HepG2 (cell line): ENCODE data around the gene RNFT1. TPM values are rescaled to one million over a fixed set of nuclear protein-coding genes. Genes with fewer than 3 reads are reported as not detected.

Source experiments
- ATAC-seq: fragments of 200-7000 bp; cut with Tn5 transposase; 3 replicates; pipeline ENCODE4 v1.9.1; 2020; ENCODE audit warnings: mild to moderate bottlenecking, moderate library complexity
- BruUV-seq: library from RNA; stranded (reverse); fragments of 400-500 nt; replicated peaks from 2 replicates; lab custom pipeline; 2021; lab: Mats Ljungman, UMichigan
- CTCF ChIA-PET: fragments of 300-600 bp; formaldehyde crosslinking; extraction: SDS; loops from one replicate; lab custom pipeline; 2021; ENCODE audit warnings: low total read pairs, inconsistent platforms, low intra/inter-chr PET ratio; lab: Yijun Ruan, JAX
- POLR2A ChIA-PET: fragments of 350-600 bp; sonication (Branson Sonifier 250); formaldehyde crosslinking; loops from one replicate; lab custom pipeline; 2020; ENCODE audit warnings: antibody characterized with exemption, inconsistent platforms; lab: Yijun Ruan, JAX
- DNase-seq: peaks from one replicate; pipeline ENCODE4 v3.0.0-alpha.2; 2015; ENCODE audit warnings: low spot score
- FAIRE-seq: peaks from 3 replicates; lab custom pipeline; 2011; peaks lifted over from hg19 to GRCh38; lab: Jason Lieb, UNC
- H2AFZ ChIP-seq: one replicate; pipeline ENCODE4 v1.6.1; 2011; ENCODE audit warnings: low read length, inconsistent platforms
- H3K27ac ChIP-seq: fragments of 300-600 bp; 3 replicates; pipeline ENCODE4 v1.8.0; 2011; ENCODE audit warnings: mixed run types, mild to moderate bottlenecking, mixed read lengths, low read length, inconsistent platforms; ENCODE audit not compliant: insufficient read depth; ENCODE audit errors: extremely low read length
- H3K27me3 ChIP-seq, 2 experiments: fragments of 200-600 bp in 1 of 2; 2 replicates in 1 of 2; 3 replicates in 1 of 2; pipeline versions ENCODE4 v1.6.0 to v1.8.0; 2011; ENCODE audit warnings: low read length in 2 of 2, mild to moderate bottlenecking in 2 of 2, moderate library complexity in 2 of 2, inconsistent platforms in 1 of 2; ENCODE audit not compliant: insufficient read depth in 2 of 2, control insufficient read depth in 1 of 2
- H3K36me3 ChIP-seq, 2 experiments: fragments of 200-600 bp in 1 of 2; replicated peaks in 1 of 2; 2 replicates in 1 of 2; 3 replicates in 1 of 2; pipeline versions ENCODE4 v1.5.1 to v1.8.0; 2011; ENCODE audit warnings: low read length in 2 of 2, inconsistent platforms in 1 of 2; ENCODE audit not compliant: insufficient read depth in 2 of 2, control insufficient read depth in 1 of 2
- H3K4me1 ChIP-seq: 2 replicates; pipeline ENCODE4 v1.5.1; 2012; ENCODE audit warnings: low read length, inconsistent platforms; ENCODE audit not compliant: insufficient read depth
- H3K4me2 ChIP-seq: 2 replicates; pipeline ENCODE4 v1.6.0; 2011; ENCODE audit warnings: low read depth, low read length, inconsistent platforms
- H3K4me3 ChIP-seq, 3 experiments: fragments of 200-600 bp in 1 of 3; sonication (generic), shearing (Covaris generic) in 1 of 3; replicated peaks in 1 of 3; 2 replicates each; pipeline ENCODE4 v1.5.1; 2011 to 2016; ENCODE audit warnings: low read length in 3 of 3, inconsistent platforms in 2 of 3, low read depth in 2 of 3, mild to moderate bottlenecking in 2 of 3, control low read depth in 1 of 3, mixed read lengths in 1 of 3; ENCODE audit not compliant: insufficient read depth in 1 of 3
- H3K79me2 ChIP-seq: one replicate; pipeline ENCODE4 v1.6.1; 2011; ENCODE audit warnings: low read length, inconsistent platforms; ENCODE audit not compliant: insufficient read depth
- H3K9ac ChIP-seq: 2 replicates; pipeline ENCODE4 v1.6.0; 2011; ENCODE audit warnings: mild to moderate bottlenecking, low read depth, low read length, inconsistent platforms; ENCODE audit not compliant: insufficient read depth
- H3K9me3 ChIP-seq: 2 replicates; pipeline ENCODE4 v1.5.1; 2012; ENCODE audit warnings: mild to moderate bottlenecking, low read length
- H4K20me1 ChIP-seq: 2 replicates; pipeline ENCODE4 v1.6.0; 2011; ENCODE audit warnings: inconsistent platforms, mild to moderate bottlenecking, low read length, moderate library complexity; ENCODE audit not compliant: insufficient read depth
- ADNP ChIP-seq: sonication (generic); formaldehyde crosslinking; IDR thresholded peaks from 2 replicates; pipeline ENCODE4 v1.4.0; 2020; ENCODE audit warnings: missing genetic modification reagents
- EP300 ChIP-seq, 3 experiments: sonication (generic) in 1 of 3; formaldehyde crosslinking in 1 of 3; IDR thresholded peaks; 2 replicates each; pipeline versions ENCODE4 v1.5.1 to v1.6.1; 2011 to 2020; ENCODE audit warnings: low read depth in 2 of 3, low read length in 2 of 3, borderline replicate concordance in 1 of 3, improper control_type of control experiment in 1 of 3, mild to moderate bottlenecking in 1 of 3, missing genetic modification reagents in 1 of 3, moderate library complexity in 1 of 3
- FLYWCH1 ChIP-seq: sonication (generic); formaldehyde crosslinking; IDR thresholded peaks from 2 replicates; pipeline ENCODE4 v1.8.1; 2023; ENCODE audit warnings: mild to moderate bottlenecking, missing genetic modification reagents
- PBX2 ChIP-seq: IDR thresholded peaks from 2 replicates; pipeline ENCODE4 v1.6.1; 2016; ENCODE audit warnings: control low read depth
- RARA ChIP-seq: IDR thresholded peaks from 2 replicates; pipeline ENCODE4 v1.6.1; 2016; ENCODE audit warnings: missing genetic modification reagents, missing compliant biosample characterization
- SMAD3 ChIP-seq: sonication (generic); formaldehyde crosslinking; IDR thresholded peaks from 2 replicates; pipeline ENCODE4 v1.4.0; 2020; ENCODE audit warnings: missing genetic modification reagents
- ZNF768 ChIP-seq: sonication (generic); formaldehyde crosslinking; IDR thresholded peaks from 2 replicates; pipeline ENCODE4 v1.4.0; 2020; ENCODE audit warnings: missing genetic modification reagents
- WGBS: methylation state at CpG from one replicate; pipeline ENCODE4 v1.1.6; 2017; ENCODE audit warnings: low lambda C conversion rate; 5-methylcytosine and 5-hydroxymethylcytosine counted together
- in situ Hi-C: cut with HindIII; loops from 2 replicates; pipeline ENCODE4 v1.10.0; 2017; ENCODE audit warnings: low pct_unique_long_range_greater_than_20kb; ENCODE audit not compliant: extremely low pct_ligation_motif_present
- intact Hi-C: fragments of 100-400 bp; cut with micrococcal nuclease; formaldehyde crosslinking; loops from one replicate; pipeline ENCODE4 v1.10.0; 2022; ENCODE audit not compliant: unreplicated experiment
- polyA plus RNA-seq, 8 experiments: library from polyadenylated mRNA; depleted of rRNA in 3 of 8; stranded (reverse) in 7 of 8; unstranded in 1 of 8; fragments of >200 nt; fragmentation: Illumina TruSeq in 4 of 8; extraction: Trizol in 4 of 8; gene quantifications; 2 replicates each; pipeline versions ENCODE4 v1.2.1 to v1.2.3, GENCODE V29; 2011 to 2016; ENCODE audit warnings: low read depth in 4 of 8, missing spikeins in 1 of 8, mixed read lengths in 1 of 8; ENCODE audit not compliant: insufficient read depth in 1 of 8
- total RNA-seq, 5 experiments: library from RNA; depleted of rRNA; stranded (reverse); fragments of >200 nt; fragmentation: Illumina TruSeq; extraction: Trizol; gene quantifications; 2 replicates each; pipeline ENCODE4 v1.2.3, GENCODE V29; 2016; ENCODE audit warnings: low read depth in 1 of 5
- TF ChIP-seq, protein P1 (sequence below): sonication (generic); formaldehyde crosslinking; IDR thresholded peaks from 2 replicates; pipeline ENCODE4 v1.9.0; 2021; ENCODE audit warnings: missing genetic modification reagents, borderline replicate concordance
- TF ChIP-seq, protein P2 (sequence below): IDR thresholded peaks from 2 replicates; pipeline ENCODE4 v1.6.1; 2016; ENCODE audit warnings: low read depth, borderline replicate concordance
- TF ChIP-seq, protein P3 (sequence below): IDR thresholded peaks from 2 replicates; pipeline ENCODE4 v1.6.1; 2012; ENCODE audit warnings: low read length, improper control_type of control experiment
- TF ChIP-seq, protein P4 (sequence below): sonication (generic); formaldehyde crosslinking; IDR thresholded peaks from 2 replicates; pipeline ENCODE4 v1.8.0; 2022; ENCODE audit warnings: mild to moderate bottlenecking, missing genetic modification reagents, borderline replicate concordance

RNFT1 gene
- total and polyA plus RNA-seq, 2 of the 13 experiments (the other 11 are each of a cell fraction or from before 2014, with no cell fraction given): 19.1 to 22.1 TPM

DNA sequence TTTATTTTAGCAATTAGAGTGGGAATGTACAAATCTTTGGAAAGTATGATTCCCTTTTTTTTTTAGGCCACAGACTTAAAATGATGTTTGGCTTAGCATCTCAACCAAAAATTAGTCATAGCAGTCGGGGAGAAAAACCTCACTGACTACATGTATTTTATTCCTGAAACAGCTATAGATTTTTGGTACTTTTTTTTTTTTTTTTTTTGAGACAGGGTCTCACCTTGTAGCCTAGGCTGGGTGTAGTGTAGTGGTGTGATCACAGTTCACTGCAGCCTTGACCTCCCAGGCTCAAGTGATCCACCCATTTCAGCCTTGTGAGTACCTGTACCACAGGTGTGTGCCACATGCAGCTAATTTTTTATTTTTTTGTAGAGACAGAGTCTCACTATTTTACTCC is 23.4 kb downstream of the RNFT1 start:
- ChIA-PET CTCF (no interaction called here), POLR2A (no interaction called here)
- Histone ChIP-seq H3K9me3 (no peaks in the 10 kb centered on the region), H3K27ac (no peak overlapping the region), H3K79me2 (no peaks in the 10 kb centered on the region), H3K4me3 (no peak overlapping the region), H3K36me3 (peaks cover 11 to 67% of the 10 kb centered on the region in 2 experiments), H3K4me2 (no peak overlapping the region), H2AFZ (no peak overlapping the region), H4K20me1 (no peaks in the 10 kb centered on the region), H3K4me1 (no peaks in the 10 kb centered on the region), H3K9ac (no peak overlapping the region), H3K27me3 (no peaks in the 10 kb centered on the region)
- ATAC-seq (no peak), FAIRE-seq (no peak), DNase-seq (no peak)
- in situ Hi-C loops (no loop called here), intact Hi-C loops (no loop called here)
- 95% methylated on average over 1 of the region's 1 CpG for WGBS
- BruUV-seq: no TSS peak
- TF ChIP-seq, protein P1, sequence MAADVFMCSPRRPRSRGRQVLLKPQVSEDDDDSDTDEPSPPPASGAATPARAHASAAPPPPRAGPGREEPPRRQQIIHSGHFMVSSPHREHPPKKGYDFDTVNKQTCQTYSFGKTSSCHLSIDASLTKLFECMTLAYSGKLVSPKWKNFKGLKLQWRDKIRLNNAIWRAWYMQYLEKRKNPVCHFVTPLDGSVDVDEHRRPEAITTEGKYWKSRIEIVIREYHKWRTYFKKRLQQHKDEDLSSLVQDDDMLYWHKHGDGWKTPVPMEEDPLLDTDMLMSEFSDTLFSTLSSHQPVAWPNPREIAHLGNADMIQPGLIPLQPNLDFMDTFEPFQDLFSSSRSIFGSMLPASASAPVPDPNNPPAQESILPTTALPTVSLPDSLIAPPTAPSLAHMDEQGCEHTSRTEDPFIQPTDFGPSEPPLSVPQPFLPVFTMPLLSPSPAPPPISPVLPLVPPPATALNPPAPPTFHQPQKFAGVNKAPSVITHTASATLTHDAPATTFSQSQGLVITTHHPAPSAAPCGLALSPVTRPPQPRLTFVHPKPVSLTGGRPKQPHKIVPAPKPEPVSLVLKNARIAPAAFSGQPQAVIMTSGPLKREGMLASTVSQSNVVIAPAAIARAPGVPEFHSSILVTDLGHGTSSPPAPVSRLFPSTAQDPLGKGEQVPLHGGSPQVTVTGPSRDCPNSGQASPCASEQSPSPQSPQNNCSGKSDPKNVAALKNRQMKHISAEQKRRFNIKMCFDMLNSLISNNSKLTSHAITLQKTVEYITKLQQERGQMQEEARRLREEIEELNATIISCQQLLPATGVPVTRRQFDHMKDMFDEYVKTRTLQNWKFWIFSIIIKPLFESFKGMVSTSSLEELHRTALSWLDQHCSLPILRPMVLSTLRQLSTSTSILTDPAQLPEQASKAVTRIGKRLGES (CRISPR knock-in tag): no peak
- TF ChIP-seq SMAD3 (CRISPR knock-in tag): no peak
- TF ChIP-seq, protein P2, sequence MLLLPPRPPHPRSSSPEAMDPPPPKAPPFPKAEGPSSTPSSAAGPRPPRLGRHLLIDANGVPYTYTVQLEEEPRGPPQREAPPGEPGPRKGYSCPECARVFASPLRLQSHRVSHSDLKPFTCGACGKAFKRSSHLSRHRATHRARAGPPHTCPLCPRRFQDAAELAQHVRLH: no peak
- TF ChIP-seq FLYWCH1 (CRISPR knock-in tag): no peak
- TF ChIP-seq ADNP (CRISPR knock-in tag): no peak
- TF ChIP-seq, protein P3, sequence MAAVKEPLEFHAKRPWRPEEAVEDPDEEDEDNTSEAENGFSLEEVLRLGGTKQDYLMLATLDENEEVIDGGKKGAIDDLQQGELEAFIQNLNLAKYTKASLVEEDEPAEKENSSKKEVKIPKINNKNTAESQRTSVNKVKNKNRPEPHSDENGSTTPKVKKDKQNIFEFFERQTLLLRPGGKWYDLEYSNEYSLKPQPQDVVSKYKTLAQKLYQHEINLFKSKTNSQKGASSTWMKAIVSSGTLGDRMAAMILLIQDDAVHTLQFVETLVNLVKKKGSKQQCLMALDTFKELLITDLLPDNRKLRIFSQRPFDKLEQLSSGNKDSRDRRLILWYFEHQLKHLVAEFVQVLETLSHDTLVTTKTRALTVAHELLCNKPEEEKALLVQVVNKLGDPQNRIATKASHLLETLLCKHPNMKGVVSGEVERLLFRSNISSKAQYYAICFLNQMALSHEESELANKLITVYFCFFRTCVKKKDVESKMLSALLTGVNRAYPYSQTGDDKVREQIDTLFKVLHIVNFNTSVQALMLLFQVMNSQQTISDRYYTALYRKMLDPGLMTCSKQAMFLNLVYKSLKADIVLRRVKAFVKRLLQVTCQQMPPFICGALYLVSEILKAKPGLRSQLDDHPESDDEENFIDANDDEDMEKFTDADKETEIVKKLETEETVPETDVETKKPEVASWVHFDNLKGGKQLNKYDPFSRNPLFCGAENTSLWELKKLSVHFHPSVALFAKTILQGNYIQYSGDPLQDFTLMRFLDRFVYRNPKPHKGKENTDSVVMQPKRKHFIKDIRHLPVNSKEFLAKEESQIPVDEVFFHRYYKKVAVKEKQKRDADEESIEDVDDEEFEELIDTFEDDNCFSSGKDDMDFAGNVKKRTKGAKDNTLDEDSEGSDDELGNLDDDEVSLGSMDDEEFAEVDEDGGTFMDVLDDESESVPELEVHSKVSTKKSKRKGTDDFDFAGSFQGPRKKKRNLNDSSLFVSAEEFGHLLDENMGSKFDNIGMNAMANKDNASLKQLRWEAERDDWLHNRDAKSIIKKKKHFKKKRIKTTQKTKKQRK: no peak
- no peak for TF ChIP-seq EP300 (IDR thresholded peaks at IDR 0.05; ENCODE audit: low read depth in 2 of 2, low read length in 2 of 2)
- no peak for TF ChIP-seq EP300 (CRISPR knock-in tag; IDR thresholded peaks at IDR 0.05; ENCODE audit: borderline replicate concordance)
- TF ChIP-seq, protein P4, sequence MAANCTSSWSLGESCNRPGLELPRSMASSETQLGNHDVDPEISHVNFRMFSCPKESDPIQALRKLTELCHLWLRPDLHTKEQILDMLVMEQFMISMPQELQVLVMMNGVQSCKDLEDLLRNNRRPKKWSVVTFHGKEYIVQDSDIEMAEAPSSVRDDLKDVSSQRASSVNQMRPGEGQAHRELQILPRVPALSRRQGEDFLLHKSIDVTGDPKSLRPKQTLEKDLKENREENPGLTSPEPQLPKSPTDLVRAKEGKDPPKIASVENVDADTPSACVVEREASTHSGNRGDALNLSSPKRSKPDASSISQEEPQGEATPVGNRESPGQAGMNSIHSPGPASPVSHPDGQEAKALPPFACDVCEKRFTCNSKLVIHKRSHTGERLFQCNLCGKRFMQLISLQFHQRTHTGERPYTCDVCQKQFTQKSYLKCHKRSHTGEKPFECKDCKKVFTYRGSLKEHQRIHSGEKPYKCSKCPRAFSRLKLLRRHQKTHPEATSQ (CRISPR knock-in tag): no peak
- no peak for TF ChIP-seq RARA (CRISPR knock-in tag)
- TF ChIP-seq PBX2 (CRISPR knock-in tag): no peak
- TF ChIP-seq ZNF768: no peak
